Body of pancreas (tissue), 4 donors: ENCODE data around the gene FOXP1.

ENCODE experiments used
- POLR2A ChIP-seq, 3 donors: fragments of 450-650 bp; IDR thresholded peaks; one replicate each; pipeline ENCODE4 v1.6.1; 2016; ENCODE audit warnings: antibody characterized with exemption in 3 of 3, mild to moderate bottlenecking in 2 of 3
- TF ChIP-seq, protein P1 (sequence below), 7 experiments: fragments of 450-650 bp in 4 of 7; fragments of 200-600 bp in 3 of 7; sonication (generic) in 3 of 7; IDR thresholded peaks; one replicate each; pipeline ENCODE4 v1.5.1; 2016 to 2019; ENCODE audit warnings: antibody characterized with exemption in 7 of 7

DNA sequence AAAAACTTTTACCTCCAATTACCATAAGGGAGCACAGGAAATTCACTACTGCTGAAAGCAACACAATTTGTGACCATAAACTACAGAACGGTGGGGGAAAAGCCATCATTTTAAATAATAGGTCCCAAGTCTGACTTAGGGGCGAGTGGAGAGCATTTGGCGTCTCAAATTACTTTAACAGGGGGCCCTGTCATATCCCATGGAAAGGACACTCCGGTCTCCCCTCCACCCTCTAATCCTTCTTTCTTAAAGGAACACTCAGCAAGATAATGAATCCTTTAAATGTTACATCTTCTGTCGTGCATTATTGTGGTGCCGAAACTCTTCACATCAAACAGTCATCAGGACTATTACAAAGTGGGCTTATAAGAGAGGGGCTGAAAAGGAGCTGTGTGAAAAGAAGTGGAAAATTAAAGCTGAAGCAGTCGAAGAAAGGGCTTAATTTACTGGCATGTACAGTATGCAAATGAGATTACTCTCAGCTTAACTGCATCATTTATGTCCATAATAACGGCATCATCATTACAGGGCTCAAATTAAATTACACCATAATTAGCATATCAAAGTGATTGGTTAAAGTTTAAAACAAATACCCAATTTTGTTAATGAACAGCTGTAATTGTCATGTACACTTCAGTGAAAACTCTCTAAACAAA lies 342.2 kb downstream of the FOXP1 start:
- TF ChIP-seq, protein P1, sequence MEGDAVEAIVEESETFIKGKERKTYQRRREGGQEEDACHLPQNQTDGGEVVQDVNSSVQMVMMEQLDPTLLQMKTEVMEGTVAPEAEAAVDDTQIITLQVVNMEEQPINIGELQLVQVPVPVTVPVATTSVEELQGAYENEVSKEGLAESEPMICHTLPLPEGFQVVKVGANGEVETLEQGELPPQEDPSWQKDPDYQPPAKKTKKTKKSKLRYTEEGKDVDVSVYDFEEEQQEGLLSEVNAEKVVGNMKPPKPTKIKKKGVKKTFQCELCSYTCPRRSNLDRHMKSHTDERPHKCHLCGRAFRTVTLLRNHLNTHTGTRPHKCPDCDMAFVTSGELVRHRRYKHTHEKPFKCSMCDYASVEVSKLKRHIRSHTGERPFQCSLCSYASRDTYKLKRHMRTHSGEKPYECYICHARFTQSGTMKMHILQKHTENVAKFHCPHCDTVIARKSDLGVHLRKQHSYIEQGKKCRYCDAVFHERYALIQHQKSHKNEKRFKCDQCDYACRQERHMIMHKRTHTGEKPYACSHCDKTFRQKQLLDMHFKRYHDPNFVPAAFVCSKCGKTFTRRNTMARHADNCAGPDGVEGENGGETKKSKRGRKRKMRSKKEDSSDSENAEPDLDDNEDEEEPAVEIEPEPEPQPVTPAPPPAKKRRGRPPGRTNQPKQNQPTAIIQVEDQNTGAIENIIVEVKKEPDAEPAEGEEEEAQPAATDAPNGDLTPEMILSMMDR (IDR thresholded peaks at IDR 0.05), result no peak
- TF ChIP-seq POLR2A (IDR thresholded peaks at IDR 0.05), result no peak
